ENCODE measurements around the gene WIPF3. TPM values are rescaled to one million over a fixed set of nuclear protein-coding genes. Genes with fewer than 3 reads are reported as not detected.

Gene WIPF3
- total RNA-seq, 3 donors from 2014 or later, result 0.16 to 3.2 (median 0.66) TPM

GRCh38 chr7:29926216-29926615 lies 119.9 kb downstream of the WIPF3 start:
- H3K9me3 ChIP-seq, result no peaks in the 10 kb centered on the region
- no peaks in the 10 kb centered on the region for H3K27me3 ChIP-seq
- no peak for DNase-seq (ENCODE audit: low spot score in 2 of 2)
- no peaks in the 10 kb centered on the region for H3K4me1 ChIP-seq
- intact Hi-C loops (cut with DNase I; ENCODE audit: low total_unique reads), result no loop called here
- no peak for TF ChIP-seq POLR2A (IDR thresholded peaks at IDR 0.05)
- TF ChIP-seq POLR2AphosphoS5 (IDR thresholded peaks at IDR 0.05), result no peak
- TF ChIP-seq, protein P1, sequence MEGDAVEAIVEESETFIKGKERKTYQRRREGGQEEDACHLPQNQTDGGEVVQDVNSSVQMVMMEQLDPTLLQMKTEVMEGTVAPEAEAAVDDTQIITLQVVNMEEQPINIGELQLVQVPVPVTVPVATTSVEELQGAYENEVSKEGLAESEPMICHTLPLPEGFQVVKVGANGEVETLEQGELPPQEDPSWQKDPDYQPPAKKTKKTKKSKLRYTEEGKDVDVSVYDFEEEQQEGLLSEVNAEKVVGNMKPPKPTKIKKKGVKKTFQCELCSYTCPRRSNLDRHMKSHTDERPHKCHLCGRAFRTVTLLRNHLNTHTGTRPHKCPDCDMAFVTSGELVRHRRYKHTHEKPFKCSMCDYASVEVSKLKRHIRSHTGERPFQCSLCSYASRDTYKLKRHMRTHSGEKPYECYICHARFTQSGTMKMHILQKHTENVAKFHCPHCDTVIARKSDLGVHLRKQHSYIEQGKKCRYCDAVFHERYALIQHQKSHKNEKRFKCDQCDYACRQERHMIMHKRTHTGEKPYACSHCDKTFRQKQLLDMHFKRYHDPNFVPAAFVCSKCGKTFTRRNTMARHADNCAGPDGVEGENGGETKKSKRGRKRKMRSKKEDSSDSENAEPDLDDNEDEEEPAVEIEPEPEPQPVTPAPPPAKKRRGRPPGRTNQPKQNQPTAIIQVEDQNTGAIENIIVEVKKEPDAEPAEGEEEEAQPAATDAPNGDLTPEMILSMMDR (IDR thresholded peaks at IDR 0.05), result no peak
- H3K4me3 ChIP-seq, result no peak overlapping the region
- H3K27ac ChIP-seq, result no peak overlapping the region
- H3K36me3 ChIP-seq, result peaks cover 11% of the 10 kb centered on the region

DNA sequence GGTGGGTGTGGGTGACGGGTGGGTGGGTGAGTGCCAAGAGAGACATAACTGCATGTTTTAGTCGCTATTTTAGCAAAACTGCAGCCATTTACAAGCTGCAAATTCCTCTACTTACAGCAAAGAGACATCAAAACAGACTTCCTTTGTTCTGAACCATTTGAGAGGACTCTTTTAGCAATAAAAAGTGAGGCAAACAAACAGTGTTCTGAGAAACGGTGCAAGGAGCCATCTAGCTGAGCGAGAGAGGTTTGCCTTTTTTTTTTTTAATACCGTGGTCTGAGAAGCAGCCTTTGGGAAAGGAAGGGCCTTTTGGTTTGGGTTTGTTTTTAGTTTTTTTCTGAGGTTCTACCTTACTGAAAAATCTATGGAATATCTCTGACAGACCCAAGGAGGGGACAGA lies 120.4 kb downstream of the WIPF3 start:
- H3K27ac ChIP-seq, result no peak overlapping the region
- DNase-seq (ENCODE audit: low spot score in 2 of 2), result no peak
- H3K27me3 ChIP-seq, result no peaks in the 10 kb centered on the region
- TF ChIP-seq, protein P1 (IDR thresholded peaks at IDR 0.05), result no peak
- TF ChIP-seq POLR2AphosphoS5 (IDR thresholded peaks at IDR 0.05), result no peak
- TF ChIP-seq POLR2A (IDR thresholded peaks at IDR 0.05), result no peak
- H3K4me1 ChIP-seq, result no peaks in the 10 kb centered on the region
- no peaks in the 10 kb centered on the region for H3K9me3 ChIP-seq
- H3K4me3 ChIP-seq, result no peak overlapping the region
- intact Hi-C loops (cut with DNase I; ENCODE audit: low total_unique reads), result no loop called here
- H3K36me3 ChIP-seq, result peaks cover 11% of the 10 kb centered on the region

DNA sequence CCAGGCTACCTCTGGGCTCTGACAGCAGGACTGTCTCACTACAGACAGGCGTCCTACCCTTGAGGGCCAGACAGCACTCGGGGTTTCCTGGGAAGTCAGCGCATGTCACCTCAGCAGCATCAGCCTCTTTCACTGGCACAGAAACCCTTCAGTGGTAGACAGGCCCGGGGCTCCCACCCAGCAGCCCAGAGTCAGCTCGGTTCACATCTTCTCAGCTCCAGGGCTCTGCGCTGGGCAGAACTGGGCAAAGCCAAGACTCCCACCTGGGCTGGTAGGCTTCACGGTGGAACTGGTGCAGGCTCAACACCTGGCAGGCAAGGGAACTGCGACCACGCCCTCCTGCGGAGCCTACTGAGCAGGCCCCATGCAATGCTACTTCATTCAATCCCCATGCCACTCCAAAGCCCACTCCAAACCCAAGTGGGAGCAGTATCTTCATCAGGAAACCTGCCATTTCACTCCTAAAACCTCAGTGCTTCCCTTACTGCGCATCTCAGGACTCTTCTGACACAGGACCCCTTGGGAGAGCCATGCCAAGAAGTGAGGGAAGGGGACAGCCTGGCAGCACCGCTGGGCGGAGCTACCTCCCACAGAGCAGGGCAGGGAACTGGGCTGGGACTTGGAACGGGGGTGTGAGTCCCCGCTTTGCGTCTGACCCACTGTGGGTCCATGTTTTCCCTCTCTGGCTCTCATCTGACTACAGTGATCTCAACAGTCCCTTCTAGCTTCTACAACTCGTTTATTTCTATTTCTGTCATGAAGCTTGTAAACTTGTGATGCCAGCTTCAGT lies 122.9 kb downstream of the WIPF3 start:
- Histone ChIP-seq H3K27me3 (no peaks in the 10 kb centered on the region), H3K9me3 (no peaks in the 10 kb centered on the region), H3K4me1 (no peaks in the 10 kb centered on the region), H3K4me3 (no peak overlapping the region), H3K36me3 (no peaks in the 10 kb centered on the region), H3K27ac (no peak overlapping the region)
- no peak for TF ChIP-seq POLR2AphosphoS5 (IDR thresholded peaks at IDR 0.05)
- no peak for TF ChIP-seq POLR2A (IDR thresholded peaks at IDR 0.05)
- TF ChIP-seq, protein P1 (IDR thresholded peaks at IDR 0.05), result no peak
- no peak for DNase-seq (ENCODE audit: low spot score in 2 of 2)
- intact Hi-C loops (cut with DNase I; ENCODE audit: low total_unique reads), result no loop called here

DNA sequence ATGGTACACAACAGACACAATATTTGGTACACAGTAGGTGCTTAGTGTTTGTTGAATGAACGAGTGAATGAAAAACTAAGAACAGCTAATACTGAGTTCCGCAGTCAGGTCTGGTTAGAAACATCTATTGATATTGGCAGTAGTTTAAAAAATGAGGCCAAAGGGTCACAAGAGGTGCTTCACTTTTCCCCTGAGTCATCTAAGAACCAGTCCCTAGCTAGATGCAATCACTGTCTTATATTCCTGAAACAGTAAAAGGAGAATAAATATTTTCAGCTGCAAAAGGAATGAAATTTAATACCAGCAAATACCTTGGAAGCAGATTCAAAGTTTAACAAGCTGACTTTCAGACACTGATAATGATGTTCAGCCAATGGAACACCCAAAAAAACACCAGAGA lies 128.8 kb downstream of the WIPF3 start:
- H3K9me3 ChIP-seq, result no peaks in the 10 kb centered on the region
- no peaks in the 10 kb centered on the region for H3K36me3 ChIP-seq
- intact Hi-C loops (cut with DNase I; ENCODE audit: low total_unique reads), result no loop called here
- no peaks in the 10 kb centered on the region for H3K4me1 ChIP-seq
- no peak overlapping the region for H3K27ac ChIP-seq
- no peak overlapping the region for H3K4me3 ChIP-seq
- TF ChIP-seq POLR2A (IDR thresholded peaks at IDR 0.05), result no peak
- no peak for DNase-seq (ENCODE audit: low spot score in 2 of 2)
- H3K27me3 ChIP-seq, result no peaks in the 10 kb centered on the region

DNA sequence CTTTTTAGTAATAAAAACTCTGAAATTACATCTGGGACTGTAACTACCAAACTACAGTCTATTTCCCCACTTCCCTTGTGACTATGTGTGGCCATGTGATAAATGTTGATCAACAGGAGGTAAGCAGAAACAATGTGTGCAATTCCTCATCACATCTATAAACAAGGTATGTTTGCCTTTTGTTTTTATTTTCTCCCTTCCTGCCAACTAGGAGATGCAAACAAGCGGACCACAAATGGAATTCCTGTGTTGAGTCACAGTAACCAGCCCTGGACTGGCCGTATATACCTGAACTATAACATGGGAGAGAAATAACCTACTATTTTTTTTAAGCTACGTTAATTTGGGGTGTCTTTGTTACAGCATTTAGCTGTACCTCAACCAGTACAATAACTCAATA lies 130.8 kb downstream of the WIPF3 start:
- no peak for DNase-seq (ENCODE audit: low spot score in 2 of 2)
- no peaks in the 10 kb centered on the region for H3K36me3 ChIP-seq
- no peaks in the 10 kb centered on the region for H3K4me1 ChIP-seq
- TF ChIP-seq POLR2A (IDR thresholded peaks at IDR 0.05) (no peak), POLR2AphosphoS5 (IDR thresholded peaks at IDR 0.05) (no peak)
- TF ChIP-seq, protein P1 (IDR thresholded peaks at IDR 0.05), result no peak
- intact Hi-C loops (cut with DNase I; ENCODE audit: low total_unique reads), result no loop called here
- H3K27ac ChIP-seq, result no peak overlapping the region
- no peaks in the 10 kb centered on the region for H3K27me3 ChIP-seq
- no peaks in the 10 kb centered on the region for H3K9me3 ChIP-seq
- no peak overlapping the region for H3K4me3 ChIP-seq
